Stimulated activated CD8-positive, alpha-beta memory T cell treated with anti-CD3 and anti-CD28 coated beads, Interleukin-7, amount 100 ng/mL, for 4 hours (primary cell): ENCODE results near the gene PSMB5.

Source experiments
- DNase-seq, 2 donors: peaks; one replicate each; pipeline ENCODE4 v3.0.0-alpha.2; 2020; ENCODE audit warnings: low read depth in 2 of 2

Gene PSMB5

DNA sequence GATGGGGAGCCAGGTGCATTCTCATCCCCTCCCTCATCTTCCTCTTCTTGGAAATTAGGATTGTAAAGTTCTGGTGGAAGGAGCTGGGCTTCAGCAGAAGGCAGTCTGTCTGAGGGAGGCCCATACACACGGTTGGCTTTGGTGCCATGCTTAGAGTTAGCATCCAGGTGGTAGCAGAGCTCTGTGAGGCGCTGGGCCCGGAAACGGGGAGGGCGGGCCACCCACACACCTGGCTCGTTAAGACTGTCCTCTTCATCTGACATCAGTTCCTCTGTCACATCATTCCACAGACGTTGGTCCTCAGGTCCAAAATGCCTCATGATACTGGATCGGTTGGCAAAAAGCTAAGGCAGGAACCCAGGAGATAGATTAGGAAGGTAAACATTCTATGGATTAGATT lies 47.4 kb downstream of the PSMB5 start:
- DNase-seq, result no peak

DNA sequence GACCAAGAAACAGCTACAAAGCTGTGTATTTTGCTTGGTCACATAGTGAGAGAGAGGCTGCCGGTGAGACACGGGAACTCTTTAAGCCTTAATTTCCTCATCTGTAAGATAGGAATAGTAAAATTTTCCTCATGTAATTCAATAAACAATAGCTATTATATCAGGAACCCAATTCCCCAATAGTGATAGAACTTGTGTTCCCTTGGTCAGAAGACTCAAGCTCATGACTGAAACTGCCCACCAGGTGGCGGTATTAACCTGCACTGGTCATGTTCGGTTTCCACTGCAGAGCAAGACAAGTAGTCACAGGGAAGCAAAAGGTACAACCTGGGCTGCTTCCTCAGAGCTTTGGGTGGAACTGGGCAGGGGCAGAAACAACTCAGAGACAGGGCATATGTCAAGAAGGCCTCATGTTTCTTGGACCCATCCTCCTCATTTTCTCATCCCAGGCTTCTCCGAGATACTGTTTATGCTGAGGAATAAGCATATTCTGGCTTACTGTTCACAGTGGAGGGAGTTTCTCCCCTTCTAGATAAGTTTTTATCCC lies 48.1 kb downstream of the PSMB5 start:
- DNase-seq, result peak; percentile 71 to 86

DNA sequence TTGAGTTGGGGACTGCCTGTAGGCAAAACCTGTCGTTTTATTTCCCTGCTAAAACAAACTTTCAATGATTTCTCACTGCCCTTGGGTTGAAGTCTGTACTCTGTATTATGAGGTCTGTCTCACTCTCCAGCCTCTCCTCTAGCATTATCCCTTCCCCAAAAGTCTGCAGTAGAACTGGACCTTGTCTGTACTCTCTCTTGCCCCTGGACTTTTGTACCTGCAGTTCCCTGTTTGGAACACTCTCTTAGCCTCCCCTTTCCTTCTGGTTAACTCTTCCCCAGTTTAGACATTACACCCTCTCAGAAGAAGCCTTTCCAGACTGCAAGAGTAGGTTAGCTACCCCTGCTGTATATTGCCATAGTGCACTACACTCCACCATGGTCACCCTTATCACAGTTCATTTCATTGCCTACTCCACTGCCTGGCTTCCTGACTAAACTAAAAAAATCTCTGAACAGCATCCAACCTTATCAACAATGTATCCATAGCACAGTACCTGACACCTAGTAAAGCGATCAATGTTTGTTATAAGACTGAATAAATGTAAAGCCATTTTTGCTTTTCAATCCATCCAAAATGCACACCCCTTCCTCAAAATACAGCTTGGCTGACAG lies 48.7 kb downstream of the PSMB5 start:
- DNase-seq, result no peak

DNA sequence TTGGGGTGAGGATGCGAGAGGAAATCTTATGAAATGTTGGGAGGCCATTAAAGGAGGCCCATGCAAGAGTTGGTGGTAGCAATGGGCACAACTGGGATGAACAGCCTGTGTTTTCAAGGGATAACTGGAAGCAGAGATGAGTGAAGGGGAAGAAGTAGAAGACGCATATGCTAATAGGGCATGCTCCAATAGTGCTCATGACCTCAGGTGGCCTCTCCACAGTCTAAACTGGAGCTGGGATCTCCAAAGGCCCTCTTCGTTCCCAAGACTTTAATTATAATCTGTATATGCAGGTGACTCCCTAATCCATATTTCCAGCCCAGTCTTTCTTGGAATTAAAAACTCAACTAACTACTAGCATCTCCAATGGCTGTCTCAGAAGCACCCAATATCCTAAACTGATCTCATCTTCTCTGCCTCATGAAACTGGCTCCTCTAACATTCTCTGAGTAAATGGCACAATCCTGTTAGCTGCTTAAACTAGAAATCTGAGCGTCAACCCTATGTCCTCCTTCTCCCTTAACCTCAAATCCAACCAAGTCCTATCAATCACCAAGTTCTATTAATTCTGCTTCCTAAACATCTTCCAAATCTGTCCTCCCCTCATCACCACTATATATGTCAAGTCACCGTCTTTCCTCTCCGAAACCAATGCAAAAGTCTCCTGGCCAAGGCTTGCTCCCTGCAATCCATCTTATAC lies 49.6 kb downstream of the PSMB5 start:
- DNase-seq, result no peak

DNA sequence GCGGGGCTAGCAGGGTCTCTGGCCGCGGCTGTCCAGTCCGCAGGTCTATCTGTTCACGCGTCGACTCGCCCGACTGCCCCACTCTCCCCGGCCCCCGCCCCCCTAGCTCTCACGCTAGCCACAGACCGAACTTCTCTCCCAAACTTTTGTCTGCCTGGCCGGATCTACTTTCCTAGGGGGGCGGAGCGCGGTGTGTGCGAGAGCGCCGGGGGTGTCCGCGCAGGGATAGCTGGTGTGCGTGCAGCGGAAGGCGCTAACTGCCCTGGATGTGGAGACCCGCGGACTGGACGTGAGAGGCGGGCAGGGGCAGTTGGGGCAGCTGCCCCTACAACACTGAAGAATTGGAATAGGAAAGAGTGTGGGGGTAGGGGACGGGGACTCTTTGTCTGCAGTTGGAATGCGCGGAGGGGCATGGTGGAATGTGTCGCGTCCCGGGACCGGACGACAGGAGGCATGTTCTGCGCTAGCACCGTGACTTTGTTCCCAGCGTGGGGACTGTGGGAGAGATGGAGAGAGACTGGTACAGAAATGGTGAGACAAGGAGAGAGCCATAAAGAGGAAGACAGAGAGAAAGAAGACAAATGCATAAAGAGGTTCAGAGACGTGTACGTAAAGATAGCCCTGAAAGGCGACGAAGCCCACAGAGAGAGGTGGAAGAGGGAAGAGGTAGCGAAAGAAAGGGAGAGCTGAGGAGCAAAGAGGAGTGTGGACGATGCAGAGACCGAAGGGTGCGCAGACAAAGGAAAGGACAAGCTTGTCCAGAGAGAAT lies 52.0 kb downstream of the PSMB5 start, which contains the start of gene AJUBA:
Gene AJUBA (minus strand): TSS at position 75 of the 769 bp plus-strand sequence. CDS start 285 bp downstream, outside the sequence.
- DNase-seq, result peak; percentile 39 to 63

DNA sequence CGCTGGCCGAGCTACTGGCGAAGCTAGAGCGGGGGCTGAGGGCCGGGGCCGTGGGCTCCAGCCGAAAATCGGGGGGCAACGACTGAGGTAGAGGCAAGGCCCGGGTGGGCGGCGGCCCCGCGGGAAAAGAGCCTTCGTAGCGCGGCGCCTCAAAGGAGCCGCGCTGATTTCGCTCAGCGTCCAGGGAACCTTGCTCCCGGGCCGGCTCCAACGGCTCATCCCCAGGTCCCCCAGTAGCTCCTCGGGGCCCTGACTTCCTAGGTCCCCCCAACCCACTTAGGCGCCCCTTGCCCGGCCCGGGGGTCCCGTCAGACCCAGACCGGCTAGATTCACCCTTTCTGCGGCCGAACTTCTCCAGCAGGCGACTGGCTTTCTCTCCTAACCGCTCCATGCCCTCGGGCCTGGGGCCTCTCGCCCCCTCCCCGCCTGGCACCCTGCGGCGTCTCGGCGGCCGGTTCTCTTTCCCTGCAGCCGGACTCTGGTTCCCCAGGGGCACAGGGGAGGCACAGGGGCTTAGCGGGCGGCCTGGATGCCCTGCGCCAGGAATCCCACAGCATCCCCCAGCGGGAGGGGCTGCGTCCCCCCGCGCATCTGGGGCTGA lies 52.7 kb downstream of the PSMB5 start:
- DNase-seq, result no peak

DNA sequence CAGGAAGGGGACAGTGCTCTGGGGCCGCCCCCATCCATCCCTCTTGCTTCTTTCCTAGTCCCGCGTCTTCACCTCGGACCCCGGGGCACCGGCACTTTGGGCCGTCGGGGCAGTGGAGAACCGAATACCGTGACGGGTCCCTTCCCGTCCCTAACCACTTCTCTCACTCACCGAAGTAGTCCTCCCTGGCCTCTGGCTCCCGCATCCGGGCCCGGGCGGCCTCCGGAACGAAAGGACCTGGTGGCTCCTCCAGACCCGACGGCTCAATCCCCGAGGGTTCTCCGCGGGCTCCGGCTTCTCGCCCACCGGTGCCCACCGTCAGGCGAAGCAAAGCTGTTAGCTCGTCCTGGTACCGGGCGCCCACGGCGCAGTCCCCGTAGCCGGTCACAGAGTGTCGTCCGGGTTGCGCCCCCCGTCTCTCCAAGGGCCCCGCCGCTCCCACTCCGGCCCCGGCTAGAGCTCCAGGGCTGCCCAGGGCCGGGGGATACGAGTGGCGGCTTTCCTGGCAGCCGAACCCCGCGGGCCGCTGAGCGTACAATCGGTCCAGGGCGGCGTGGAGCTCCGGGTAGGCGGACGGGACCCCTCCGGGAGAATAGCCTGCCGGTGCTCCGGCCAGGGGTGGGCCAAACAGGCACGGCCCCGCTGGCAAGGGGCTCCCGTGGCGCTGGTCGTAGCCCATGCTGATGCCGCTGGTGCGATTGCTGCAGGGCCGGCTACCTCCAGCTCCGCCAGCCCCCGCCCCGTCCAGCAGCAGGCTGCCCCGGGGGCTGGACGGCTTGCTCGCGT lies 53.4 kb downstream of the PSMB5 start:
- DNase-seq, result no peak

DNA sequence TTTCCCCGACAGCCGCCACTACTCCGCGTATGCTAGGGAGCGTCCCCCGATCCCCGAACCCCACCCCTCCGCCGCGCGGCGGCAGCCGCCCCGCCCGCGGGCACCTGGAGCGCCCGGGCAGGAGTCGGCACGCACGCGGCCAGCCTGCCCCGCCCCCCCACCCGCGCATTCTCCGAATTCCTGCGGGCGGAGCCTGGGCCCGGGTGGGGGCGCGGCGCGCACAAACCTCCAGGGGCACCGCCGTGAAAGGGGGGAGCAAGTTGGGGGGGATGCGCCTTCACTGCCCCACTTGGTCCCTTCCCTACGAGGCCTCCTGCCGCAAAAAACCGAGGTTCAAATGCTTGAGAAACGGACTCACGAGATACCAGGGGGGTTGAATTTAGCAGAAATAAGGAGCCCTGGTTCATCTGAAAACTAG lies 54.0 kb downstream of the PSMB5 start:
- DNase-seq, result peak in 1 of 2 donors; percentile 56

DNA sequence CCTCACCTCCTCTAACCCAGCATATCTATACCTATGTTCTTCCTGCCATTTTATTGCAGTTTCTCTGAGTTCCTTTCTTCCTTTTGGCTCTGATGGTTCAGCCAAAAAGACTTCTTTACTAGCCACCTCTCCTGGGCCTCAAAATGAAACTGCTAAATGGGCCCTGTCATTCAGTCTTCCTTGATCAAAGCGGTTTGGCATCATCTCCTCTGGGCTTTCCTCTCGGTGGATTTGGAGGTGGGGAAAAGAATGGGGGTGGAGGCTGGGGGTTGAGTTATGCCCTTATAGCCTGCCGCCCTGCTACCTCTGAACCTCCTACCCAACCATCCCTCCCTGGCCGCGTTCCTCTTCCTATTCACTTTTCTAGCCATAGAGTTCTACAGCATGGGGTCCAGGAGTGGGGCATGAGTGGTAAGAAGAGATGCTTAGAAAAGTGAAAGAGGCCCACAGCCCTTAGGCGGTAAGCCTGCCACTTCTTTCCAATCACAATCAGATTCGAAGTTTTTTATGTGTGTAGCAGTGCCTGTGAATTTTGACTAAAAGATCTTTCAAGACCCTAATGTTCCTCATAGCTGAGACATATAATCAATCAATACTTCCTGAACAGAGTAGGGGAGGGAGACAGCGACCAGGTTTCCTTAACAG lies 54.8 kb downstream of the PSMB5 start:
- no peak for DNase-seq

DNA sequence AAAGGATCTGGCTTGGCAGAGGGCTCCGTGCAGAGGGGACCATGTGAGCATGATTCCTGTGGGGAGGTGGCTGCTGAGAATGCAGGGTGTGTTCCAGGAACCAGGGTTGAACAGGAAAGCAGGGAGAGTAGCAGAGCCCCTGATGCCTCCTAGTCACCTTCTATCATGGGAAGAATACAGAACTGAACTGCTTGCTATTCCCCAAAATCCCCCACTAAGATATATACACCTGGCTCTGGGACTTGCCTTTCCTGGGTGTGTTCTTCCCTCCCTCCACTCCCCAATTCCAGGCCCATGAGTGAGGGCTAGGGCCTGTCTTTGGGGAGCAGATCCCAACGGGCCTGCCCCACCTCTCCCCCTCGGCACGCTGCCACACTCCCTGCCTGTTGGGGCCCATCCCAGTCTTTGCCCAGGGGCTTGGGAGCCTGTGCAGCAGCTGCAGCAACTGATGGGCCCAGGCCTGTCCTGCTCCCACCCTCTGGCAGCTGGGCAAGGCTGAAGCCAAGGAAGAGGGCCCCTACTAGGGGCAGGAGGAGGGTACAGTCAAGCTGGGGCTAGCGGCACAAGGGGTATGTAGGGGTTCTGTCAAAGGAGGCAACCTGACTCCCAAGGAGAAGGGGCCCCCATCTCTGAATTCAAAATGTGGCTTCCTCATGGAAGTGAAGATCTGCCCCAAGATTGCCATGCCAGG lies 55.6 kb downstream of the PSMB5 start:
- DNase-seq, result no peak

DNA sequence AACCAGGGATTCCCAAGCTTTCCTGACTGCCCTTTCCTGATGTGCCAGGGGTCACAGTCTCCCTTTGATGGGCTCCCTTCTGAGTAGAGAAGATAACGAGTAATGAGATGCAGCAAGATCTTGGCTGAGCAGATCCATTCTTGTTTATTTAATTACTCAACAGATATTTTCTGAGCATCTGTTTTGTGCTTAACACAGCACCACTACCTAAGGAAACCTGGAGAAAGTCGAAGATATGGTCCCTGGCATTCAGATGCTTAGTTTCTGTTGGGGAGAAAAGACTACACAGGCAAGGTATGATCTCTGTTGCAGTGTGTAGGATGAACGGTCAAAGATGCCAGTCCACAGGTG lies 56.2 kb downstream of the PSMB5 start:
- no peak for DNase-seq

DNA sequence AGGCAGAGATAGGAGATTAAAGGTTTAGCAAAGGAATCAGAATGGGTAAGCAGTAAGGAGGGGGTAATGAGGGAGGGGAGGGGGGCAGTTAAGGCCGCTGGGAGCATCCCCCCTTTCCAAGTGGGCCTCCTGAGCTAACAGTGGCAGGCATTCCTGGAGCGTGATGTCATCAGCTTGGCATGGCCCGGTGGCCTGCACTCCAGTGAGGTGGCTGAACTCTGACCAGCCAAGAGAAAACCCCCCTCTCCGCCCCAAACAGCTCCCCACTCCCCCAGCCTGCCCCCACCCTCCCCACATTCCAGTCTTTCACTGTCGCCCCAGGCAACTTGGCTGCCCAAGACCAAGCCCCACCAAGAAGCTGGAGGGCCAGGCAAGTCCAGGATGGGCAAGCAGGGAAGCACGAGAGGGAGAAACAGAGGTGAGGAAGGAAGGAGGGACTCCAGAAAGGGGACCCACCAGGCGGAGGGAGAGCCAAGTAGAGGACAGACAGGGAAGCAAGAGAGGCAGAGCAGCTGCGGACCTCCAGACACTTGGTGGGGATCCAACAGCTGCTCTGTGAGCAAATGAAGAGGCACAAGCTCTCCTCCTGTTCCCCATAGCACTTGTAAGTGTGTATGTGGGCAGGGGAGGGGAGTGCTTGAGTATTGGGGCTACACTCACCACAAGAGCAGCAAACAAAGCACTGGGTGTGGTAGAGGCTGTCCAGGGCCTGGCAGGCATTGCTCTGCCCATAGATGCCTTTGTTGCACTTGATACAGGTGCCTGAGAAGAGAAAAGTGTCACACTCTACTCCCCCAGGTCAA lies 56.8 kb downstream of the PSMB5 start:
- no peak for DNase-seq

DNA sequence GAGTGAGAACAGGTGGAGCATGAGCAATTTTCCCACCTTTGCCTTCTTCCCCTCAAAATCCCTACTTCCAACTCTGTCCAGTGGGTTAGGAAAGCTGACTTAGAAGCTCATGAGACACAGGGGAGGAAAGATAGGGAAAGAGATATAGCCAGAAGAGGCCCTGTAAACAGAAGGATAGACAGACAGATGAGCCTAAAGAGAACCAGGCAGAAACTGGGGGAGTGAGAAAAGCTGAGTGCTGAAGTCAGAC lies 57.3 kb downstream of the PSMB5 start:
- no peak for DNase-seq

DNA sequence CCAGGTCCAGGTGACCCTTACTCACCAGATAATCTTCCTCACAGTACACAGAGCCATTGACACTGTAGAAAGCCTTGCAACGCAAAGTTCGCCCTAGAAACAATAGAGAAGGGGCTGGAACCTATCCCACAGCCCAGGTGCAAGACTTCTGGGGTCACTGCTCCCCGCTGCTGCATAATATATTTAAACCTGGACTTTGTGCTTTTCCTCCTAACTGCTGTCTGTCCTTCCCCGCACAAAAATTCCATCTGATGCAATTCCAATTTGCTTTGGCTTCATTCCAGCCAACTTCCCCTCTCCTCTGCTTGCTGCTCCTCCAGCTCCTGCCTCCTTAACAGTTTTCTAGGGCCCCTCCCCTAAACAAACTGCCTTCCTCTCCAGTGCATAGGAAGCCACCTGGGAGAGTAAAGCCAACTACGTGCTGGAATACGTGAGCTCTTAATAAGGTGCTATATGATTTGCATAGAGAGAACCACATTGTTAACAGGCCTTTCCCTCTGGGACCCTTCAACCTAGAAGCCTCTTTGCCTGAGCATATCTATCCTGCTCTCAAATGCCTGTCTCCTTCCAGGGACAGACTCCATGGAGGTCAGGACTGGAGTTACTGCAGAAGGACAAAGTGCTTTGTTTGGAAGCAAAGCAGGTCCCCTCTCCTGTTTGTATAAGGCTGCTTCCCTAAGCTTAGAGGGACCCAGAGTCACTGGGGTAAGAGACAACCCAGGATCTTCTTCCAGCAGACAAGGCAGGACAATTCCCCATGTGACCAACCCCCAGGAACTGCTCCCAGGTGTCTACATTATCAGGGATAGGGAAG lies 57.9 kb downstream of the PSMB5 start:
- DNase-seq, result no peak
